GM21737 (cell line): ENCODE measurements around the gene ST3GAL3.

Experiments used
- ATAC-seq: cut with Tn5 transposase; IDR thresholded peaks from one replicate; pipeline ENCODE4 v1.9.1; 2021; ENCODE audit warnings: mild to moderate bottlenecking, moderate library complexity; ENCODE audit not compliant: unreplicated experiment

Gene ST3GAL3

GRCh38 chr1:43707190-43708001 is at the start of gene ST3GAL3:
ST3GAL3 (plus strand) TSS chr1:43707536; CDS start chr1:43736263, 28,727 bp downstream.
- ATAC-seq = peak; percentile 87

- ATAC-seq = no peak
These were observed 47.8 kb upstream of the ST3GAL3 start for GRCh38 chr1:43659212-43660166.

- ATAC-seq = no peak
These were observed 47.0 kb upstream of the ST3GAL3 start for GRCh38 chr1:43660355-43660754.

GRCh38 chr1:43664369-43664768 is 43.0 kb upstream of the ST3GAL3 start:
- ATAC-seq = no peak

- ATAC-seq = no peak
These were observed 40.7 kb upstream of the ST3GAL3 start for GRCh38 chr1:43666608-43667007.

GRCh38 chr1:43668956-43669355 is 38.4 kb upstream of the ST3GAL3 start:
- no peak for ATAC-seq

GRCh38 chr1:43669878-43670277 is 37.5 kb upstream of the ST3GAL3 start:
- no peak for ATAC-seq

GRCh38 chr1:43671193-43671592 is 36.1 kb upstream of the ST3GAL3 start:
- ATAC-seq = no peak

GRCh38 chr1:43671626-43672330 is 35.6 kb upstream of the ST3GAL3 start:
- no peak for ATAC-seq

- no peak for ATAC-seq
These were observed 34.1 kb upstream of the ST3GAL3 start for GRCh38 chr1:43673261-43673660.

- no peak for ATAC-seq
These were observed 28.4 kb upstream of the ST3GAL3 start for GRCh38 chr1:43678940-43679339.

- ATAC-seq = no peak
These were observed 23.8 kb upstream of the ST3GAL3 start for GRCh38 chr1:43683560-43683959.

- ATAC-seq = no peak
These were observed 20.5 kb upstream of the ST3GAL3 start for GRCh38 chr1:43686801-43687200.

GRCh38 chr1:43687301-43688108 is 19.8 kb upstream of the ST3GAL3 start:
- ATAC-seq = no peak

- no peak for ATAC-seq
These were observed 19.3 kb upstream of the ST3GAL3 start for GRCh38 chr1:43688109-43688387.

GRCh38 chr1:43688594-43689000 is 18.7 kb upstream of the ST3GAL3 start:
- ATAC-seq = no peak

- no peak for ATAC-seq
These were observed 18.0 kb upstream of the ST3GAL3 start for GRCh38 chr1:43689289-43689688.

- no peak for ATAC-seq
These were observed 15.2 kb upstream of the ST3GAL3 start for GRCh38 chr1:43691871-43692815.

GRCh38 chr1:43693371-43693770 is 14.0 kb upstream of the ST3GAL3 start:
- no peak for ATAC-seq
